HG03060 (cell line): ENCODE results near the gene PIP4K2B.

Source experiments
- ATAC-seq: cut with Tn5 transposase; IDR thresholded peaks from one replicate; pipeline ENCODE4 v1.9.1; 2021; ENCODE audit warnings: low read depth, moderate number of reproducible peaks; ENCODE audit not compliant: unreplicated experiment

Gene PIP4K2B

GRCh38 chr17:38746849-38747462 is 52.4 kb downstream of the PIP4K2B start:
- ATAC-seq = no peak

DNA sequence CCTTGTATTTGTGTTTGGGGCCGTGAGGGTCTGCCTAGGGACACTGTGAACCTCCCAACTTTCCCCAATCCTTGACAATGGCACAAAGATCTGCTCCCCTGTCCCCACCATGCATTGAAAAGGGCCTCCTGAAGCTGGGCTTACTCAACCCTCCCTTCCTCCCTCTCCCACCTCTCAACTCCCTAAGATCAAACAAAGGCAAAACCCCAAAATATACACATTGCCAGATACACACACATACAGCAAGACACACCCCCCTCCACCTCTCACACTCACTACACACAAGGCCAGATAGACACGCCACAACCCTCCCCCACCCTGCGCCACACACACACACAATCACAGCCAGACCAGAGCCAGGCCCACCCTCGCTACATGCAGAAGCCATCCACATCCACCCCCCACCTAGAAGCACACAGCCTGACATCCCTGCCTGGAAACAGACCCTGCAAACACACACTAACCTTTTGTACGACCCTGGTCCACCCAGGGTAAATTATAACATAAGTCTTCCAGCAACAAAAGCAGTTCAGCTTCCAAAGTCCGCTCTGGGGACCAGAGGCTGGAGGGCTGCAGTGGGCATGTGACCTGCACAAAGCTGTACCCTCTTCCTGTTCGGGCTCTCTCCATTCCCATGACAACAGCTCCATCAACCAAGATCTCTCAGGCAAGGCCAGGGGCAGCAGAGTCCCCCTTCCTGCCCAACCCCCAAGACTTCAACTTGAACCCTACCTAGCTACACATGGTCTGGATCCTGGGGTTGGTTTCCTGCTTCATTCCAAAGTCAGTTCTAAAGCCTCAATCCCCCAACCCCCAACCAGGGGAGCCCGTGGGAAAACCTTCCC is 53.1 kb downstream of the PIP4K2B start:
- ATAC-seq = no peak

GRCh38 chr17:38745545-38745944 is 53.8 kb downstream of the PIP4K2B start:
- no peak for ATAC-seq

DNA sequence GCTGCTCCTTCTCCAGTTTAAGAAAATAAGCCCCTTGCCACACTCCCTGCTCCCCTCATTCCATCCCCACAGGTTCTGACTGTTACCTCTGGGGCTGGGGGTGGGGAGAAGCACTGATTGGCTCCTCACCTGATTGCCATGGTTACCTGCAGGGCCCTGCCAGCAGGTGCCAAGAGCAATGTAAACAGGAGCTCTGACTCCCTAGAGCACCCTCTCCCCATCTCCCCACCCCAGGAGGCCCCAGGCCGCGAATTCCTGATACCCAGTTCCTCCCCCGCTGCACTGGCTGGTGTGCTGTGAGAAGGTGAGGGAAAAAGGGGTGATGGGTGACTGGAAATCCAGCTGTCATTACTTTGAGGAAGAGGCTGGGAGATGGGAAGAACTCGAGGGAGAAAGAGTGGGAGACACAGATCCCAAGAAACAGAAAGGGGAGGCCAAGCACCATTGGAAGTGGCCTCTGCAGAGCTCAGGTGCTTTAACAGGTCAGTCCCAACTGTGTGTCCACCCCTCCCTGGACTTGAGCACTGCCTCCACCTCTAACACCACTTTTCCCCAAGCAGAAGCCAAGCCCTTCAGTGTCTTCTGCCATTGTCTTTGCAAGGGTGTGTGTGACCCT is 55.7 kb downstream of the PIP4K2B start:
- ATAC-seq = no peak

- no peak for ATAC-seq
These were observed 56.7 kb downstream of the PIP4K2B start for GRCh38 chr17:38742411-38743308.

- no peak for ATAC-seq
These were observed 57.4 kb downstream of the PIP4K2B start for GRCh38 chr17:38741921-38742410.

DNA sequence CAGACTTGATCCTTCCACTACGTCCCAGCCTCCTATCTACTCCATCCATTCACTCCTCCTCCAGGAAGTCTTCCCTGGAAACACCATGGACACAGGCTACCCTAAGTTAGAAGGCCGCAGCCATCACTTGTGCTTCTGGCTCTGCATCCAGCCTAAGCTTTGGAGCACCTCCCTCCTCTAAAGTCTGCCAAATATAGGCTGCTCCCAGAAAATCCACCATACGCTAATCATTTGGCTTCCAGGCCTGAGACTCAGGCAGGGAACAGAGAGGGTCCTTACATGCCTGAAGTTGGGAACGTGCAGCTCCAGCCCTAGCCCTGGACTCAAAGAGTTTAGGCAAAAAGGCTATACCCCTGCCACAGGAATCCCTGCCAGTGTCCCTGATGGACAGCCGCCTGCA is 57.9 kb downstream of the PIP4K2B start:
- ATAC-seq = no peak

DNA sequence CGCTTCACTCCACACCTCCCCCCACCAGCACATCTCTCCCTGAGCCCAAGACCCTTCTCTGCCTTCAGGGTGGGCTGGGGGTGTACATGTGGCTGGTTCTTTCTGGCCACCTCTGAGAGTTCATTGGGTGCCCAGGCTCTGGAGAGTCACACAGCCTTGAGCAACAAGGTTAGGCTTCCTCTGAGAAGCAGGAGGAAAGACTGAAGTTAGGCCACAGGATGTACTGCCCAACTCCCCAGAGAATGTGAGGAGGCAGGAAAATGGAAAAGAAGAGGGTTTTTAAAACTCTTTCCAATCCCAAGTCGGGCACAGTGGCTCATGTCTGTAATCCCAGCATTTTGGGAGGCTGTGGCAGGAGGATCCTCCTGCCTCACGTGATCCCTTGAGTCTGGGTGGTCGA is 58.5 kb downstream of the PIP4K2B start:
- ATAC-seq = no peak

DNA sequence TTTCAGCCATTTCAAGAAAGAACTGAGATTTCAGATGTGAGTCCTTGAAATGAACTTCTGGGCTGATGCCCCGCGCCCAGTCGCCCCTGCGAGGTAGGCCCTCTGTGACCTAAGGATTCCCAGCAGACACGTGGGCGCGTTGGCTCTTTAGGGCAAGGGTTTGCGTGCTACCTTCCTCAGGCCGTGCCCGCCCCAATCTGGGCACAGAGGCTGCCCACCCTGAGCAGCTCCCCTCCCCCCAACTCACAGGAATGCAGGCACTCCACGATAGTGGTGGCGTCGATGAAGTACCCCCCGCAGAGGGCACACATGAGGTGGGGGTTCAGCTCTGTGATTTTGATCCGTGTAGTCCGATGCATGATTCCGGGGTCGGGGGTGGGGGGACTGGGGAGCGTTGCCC is 59.3 kb downstream of the PIP4K2B start:
- no peak for ATAC-seq

- ATAC-seq = no peak
These were observed 60.1 kb downstream of the PIP4K2B start for GRCh38 chr17:38739305-38739704.

DNA sequence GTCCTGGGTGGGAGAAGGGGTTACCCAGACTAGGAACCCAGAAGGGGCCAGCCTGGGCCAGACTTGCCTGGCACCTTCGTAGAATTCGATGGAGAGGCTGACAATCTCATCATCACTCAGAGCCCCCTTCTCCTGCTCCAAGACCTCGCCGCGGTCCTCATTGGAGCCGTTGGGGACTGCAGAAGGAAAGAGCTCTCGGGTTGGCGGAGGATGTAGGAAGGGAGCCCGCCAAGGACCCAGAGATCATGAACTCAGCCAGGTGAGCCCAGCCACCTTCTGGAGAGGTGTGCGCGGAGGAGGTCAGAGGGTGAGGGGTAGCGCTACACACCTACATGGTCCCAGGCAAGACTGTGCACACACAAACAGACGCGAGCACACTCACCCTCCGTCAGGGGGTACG is 60.7 kb downstream of the PIP4K2B start:
- ATAC-seq = no peak

DNA sequence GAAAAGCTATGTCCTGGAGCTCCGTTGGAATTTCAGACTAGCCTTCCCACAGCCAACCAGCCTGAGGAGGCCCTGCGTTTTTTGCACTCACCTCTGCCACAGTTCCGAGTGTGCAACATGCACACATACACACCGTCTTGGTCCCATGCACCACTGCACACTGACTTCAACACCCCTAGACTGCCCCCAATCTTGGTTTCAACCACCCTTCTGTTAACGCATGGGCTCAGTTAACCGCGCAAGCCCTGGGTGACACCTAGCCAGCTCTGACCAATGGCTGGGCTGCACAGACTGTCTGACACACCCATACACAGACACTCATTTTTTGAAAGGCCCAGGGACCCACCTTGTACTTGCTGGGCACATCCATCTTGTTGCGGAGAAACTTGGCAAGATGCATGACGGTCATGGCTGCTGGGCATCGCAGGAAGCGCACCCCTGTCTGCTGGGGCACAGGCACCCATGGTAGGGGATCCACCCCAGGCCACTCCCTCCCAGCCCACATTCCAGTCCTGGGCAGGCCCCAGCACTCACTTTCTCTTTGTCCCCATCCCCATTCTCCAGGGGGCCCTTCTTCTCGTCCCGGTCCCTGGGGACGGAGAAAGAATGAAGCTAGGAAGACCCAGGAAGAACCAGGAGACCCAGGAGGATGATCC is 61.2 kb downstream of the PIP4K2B start:
- ATAC-seq = no peak

DNA sequence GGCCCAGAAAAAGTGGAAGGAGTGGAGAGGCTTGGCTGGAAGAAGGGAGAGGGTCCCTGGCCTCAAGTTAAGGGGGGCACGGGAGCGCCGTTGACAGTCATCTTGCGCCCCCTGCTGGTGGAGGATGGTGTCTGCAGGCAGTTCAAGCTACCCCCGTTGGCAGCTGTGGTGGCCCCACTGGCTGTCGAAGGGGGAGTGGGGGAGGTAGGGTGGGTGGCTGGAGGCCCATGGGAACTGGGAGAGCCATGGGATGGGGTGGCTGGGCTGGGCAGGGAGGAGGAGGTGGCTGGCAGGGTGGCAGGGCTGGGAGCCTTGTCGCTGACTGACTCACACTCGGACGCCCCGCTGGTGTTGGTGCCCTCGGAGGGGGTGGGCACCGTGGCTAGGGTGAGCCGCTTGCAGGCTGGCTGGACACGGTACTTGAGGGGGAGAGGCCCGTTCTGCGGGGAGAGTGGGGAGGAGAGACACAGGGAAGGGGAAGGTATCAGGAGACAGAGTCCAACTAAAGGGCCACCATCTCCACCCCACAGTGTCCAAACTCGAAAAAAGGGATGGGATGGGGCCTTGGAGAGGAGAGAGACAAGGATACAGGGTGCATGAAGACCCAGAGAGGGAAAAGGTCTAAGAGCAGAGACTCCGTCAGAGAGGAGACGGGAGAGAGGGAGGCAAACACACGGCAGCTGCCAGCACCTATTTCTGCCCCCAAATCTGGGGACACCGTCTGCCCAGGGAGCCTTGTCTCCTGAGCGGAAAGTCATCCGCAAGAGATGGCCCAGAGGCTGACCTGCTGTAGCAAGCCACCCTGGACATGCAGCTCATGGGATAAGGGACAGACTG is 64.0 kb downstream of the PIP4K2B start:
- no peak for ATAC-seq

DNA sequence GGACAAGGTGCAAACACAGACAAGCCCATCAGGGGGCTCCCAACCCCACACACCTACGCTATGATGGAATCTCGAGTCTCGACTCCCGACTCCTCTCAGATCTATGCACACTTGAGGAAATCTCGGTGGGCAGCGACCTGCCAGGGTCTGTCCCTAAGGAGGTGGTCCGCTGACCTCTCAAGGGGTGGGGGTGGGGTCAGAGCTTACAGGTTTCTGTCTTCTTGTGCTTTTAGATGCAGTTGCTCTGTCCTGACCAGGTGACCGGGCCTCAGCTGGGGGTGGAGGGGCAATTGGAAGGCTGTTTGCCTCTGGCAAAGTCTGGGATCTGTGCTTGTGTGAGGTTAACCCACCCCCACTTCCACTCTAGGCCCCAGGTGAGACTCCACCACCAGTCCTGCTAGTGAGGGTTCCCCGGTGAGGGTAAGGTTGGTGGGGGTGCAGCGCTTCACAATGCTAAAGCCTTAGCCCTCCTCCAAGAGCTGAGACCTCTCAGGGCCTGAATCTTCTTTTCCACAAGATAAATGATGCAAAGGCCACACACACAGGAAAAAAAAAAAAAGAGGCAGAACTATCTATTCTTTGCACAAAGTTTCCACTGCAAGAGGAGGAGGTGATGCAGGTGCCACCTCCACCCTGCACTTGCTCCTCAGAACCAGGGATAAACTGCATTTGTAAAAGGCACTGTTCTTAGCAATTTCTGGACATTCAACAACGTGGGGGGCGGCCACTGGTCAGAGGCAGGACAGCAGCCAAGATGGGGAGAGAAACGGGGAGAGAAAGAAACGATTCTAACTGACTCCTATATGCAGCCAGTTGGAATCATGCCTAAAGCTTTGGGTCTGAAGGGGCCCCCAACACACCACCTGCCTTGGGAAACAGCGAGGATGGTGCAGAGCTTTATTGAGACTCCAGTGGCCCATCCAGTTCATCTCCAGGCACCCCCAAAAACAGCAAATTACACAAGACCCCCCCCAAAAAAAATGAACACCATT is 65.1 kb downstream of the PIP4K2B start:
- ATAC-seq = no peak

- no peak for ATAC-seq
These were observed 65.9 kb downstream of the PIP4K2B start for GRCh38 chr17:38733282-38733981.

DNA sequence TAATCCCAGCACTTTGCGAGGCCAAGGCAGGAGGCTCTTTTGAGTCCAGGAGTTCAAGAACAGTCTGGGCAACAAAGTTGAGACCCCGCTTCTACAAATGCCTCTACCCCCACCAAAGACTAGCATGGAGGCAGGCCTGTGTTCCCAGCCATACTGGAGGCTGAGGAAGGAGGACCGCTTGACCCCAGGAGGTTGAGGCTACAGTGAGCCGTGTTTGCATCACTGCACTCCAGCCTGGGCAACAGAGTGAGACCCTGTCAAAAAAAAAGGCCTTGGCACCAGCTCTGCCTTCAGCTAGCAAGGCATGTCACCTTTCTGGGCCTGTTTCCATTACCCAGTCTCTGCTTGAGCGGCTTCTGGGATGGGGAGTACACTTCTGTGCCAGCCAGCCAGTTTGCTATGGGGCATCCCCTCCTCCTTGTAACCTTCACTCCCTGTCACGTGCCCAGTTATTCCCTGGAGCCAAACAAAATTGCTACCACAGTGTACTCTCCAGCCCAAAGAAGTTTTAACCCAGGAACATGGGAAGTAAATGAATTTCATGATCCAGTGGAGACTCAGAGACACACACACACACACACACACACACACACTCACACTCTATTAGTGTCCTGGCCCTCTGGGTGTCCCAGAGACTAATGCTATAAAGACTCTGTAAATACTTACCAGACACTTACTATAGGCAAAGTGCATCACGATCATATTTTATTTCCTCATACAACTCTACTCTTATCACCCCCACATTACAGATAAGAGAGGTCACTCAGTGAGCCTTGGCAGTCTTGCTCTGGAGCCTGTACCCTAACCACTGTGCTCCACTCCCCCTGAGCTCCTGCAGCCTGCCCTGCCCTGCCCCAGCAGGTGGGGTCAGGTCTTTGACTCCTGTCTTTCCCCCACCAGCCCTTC is 66.7 kb downstream of the PIP4K2B start:
- ATAC-seq = no peak
